Activated T-cell treated with anti-CD3 and anti-CD28 coated beads for 48 hours (primary cell): ENCODE results near the gene P4HA3.

Experiments
- DNase-seq: peaks from one replicate; pipeline ENCODE4 v3.0.0-alpha.2; 2020; ENCODE audit warnings: low read depth

The P4HA3 gene

DNA sequence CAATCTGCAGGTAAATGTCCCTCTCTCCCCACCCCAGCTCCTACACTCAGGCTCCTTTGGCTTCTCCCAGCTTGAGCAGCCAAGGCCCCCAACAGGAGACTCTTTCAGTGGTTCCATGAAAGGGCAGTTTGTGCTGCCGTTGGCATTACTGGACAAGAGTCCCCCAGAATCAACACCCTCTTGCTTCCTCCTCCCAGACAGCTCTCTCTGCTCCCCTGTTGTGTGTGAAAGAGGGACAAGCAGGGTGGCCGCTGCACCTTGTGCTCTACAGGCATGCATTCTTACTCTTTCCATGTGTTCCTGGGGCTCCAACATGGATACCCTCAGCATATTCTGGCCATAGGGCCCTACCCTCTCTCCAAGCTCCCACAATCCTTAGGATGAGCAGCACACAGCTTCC is 48.7 kb downstream of the P4HA3 start:
- no peak for DNase-seq

DNA sequence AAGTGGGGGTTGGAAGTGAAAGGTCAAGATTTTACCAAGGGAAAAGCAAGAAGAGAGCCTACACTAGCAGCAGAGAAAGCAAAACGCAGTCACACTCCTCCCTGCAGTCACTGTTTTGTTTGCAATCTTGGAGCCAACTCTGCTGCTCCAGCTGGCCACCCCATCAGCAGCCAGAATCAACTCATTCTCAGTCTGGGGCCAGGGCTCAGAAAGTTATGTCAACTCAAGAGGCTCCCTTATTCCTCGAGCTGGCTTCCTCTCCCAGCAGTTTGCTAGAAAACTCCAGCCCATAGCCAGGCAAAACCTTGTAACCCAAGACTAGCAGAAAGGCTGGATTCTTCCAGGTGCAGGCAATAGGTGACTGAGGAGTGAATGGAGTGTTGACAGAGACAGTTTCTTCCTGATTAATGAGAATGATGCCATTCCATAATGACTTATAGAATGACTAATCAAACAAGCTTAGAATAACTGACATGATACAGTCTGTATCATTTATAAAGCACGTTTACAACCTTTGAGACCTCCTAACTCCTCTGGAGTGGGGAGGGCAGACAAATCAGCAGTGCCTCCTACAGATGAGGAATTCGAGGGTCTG is 53.4 kb downstream of the P4HA3 start:
- no peak for DNase-seq

DNA sequence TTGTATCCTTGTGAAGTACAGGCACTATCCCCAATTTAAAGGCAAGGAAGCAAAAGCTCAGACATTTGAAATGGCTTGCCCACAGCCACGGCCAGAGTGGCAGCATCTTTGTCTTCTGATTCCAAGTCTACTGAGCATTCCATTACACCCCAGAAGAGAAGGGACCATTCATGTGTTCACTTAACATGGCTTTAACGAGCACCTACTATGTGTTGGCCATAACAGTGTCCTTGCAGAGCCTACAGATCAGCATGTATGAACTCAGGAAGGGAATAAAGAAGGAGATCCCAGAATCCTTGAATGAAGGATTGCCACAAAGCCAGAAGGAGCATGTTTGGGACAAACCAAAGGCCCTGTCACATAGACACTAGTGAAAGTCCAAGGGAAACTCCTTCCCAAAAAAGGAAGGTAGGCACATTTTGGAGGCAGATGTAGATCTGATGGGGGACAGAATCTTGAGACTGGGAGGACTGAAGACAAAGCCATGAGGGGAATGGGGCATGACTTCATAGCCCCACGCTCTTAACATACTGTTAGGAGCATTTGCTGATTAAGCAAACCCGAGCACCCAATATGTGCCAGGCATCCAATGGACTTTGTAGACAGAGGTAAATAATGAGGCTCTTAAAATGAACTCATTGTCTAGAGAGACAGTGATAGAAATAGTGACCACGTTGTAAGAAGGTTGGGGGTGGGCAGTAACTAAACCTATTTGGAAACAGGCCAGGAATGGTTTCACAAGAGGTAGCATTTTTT is 54.9 kb downstream of the P4HA3 start:
- no peak for DNase-seq

DNA sequence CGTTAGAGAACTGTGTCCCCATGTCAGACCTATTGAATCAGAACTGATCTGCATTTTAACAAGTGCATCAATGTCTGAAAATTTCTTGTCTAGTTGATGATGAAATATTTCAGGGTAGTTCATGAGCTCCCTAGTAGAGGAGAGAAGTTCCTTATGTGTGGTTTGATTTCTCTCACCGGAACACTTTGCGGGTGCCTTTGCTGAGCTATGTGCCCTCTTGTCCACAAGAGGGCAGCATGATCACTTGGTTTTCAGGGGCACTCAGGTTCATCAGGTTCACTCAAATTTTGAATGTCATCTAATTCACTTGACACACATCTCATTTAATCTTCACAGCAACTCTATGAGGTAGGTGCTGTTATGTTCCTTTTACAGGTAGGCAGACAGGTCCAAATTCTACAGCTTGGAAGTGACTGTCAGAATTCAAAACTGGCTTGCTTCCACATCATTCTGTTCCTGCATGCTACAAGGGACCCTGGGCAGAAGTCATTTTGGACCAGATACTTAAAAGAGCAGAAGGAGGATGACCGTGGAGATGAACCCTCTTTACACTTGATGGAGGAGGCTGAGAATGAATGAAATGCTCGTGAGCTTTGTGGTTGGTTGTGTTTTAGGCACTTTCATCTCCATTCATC is 55.6 kb downstream of the P4HA3 start:
- peak; percentile 25 for DNase-seq

DNA sequence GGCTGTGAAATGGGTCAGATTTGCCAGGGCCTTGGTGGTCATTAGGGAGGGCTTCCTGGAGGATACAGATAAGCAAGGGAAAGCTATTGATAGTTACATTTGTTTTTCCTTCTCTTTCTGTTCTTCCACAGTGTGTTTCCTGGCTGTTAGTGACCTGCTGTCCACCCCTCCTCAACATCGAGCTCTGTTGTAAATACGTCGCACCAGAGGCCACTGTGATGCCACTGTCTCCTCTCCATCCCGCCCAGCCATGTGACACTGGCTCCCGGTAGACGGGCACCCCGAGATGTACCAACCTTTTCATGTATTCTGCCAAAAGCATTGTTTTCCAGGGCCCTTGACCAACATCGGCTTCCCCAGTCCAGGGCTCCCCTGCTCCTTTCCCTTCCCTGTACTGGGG is 58.1 kb downstream of the P4HA3 start:
- DNase-seq: no peak

DNA sequence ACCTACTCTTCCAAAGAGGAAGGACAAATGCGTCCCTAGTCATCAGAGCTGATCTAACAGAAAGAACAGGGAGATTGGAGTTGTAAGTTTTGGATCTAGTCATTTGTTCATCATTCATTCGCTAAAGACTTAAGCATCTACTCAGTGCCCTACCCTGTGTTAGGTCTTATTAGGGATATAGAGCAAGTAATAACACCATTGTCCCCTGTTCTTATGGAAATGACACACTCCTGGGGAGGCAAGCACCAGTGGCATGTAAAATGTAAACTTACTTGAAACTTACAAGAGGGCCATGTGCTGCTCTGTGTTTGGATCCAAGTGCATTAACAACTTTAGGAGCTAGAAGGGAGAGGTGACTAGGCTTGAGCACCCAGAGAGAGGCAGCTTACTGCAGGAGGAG is 61.9 kb downstream of the P4HA3 start:
- no peak for DNase-seq

DNA sequence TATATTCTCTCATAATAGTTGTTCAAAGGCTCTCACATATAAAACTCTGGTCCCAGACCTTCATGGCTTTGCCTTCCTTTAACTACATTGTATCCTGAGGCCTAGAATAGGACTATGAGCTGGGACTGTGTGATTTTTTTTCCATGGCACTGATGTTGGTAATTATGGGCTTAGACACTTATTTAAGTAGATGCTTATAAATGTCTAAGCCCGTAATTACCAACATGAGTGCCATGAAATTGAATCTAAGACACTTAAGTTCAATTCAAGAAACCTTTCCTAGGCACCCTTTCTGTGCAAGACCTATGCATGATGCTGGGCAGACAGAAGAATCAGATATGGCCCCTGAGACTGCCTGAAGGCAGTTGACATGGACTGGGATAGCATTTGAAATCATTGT is 63.0 kb downstream of the P4HA3 start:
- DNase-seq: no peak

DNA sequence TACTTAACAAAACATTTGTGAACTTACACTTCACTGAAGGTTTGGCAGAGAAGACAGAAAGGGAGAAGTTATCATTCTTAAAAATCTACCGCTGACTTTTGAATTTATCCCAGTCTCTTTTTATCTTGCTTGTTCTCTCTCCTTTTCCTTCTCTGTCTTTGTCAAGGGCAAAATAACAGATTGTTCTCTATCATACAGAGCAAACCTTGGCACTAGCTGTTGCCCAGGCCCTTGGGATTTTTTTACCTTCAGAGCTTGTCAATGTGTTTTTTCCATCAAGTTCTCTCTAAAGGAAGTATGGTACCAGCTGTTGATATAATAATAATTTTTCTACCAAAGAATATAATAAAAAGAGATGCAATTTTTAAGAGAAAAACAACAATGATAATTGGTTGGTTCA is 73.2 kb downstream of the P4HA3 start:
- no peak for DNase-seq

DNA sequence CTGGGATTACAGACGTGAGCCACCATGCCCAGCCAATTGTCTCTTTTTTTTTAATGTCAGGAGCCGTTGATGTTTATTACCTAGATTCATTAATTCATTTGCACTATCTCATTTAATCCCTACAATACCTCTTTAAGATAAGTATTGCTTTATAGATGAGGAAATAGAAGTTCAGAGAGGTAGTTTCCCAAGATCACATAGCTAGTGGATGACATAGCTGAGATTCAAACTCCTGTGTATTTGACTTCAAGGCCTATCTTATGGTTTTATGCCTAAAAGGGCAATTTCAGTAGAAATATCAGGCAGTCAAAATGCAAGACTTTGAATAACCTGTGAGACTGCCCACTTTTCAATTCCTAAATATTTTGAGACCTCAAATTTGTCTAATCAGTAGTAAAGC is 73.9 kb downstream of the P4HA3 start:
- DNase-seq: no peak

DNA sequence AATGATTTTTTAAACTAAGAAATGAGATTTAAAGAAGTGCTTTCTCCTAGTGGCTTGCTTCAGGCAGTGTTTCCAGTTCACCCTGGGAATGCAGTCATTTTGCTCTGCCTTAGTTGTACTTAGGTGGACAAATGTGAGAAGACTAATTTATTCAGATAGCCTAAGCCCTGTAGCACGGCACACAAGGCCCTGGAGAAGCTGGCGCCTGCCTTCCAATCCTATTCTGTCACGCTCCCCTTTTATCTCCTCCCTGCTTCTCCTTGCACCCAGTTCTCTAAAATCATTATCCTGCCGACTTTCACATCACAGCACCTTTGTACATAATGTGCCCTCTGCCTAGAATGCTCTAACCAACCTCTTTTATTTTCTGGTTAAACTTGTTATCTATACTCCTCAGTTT is 76.3 kb downstream of the P4HA3 start:
- DNase-seq: no peak

DNA sequence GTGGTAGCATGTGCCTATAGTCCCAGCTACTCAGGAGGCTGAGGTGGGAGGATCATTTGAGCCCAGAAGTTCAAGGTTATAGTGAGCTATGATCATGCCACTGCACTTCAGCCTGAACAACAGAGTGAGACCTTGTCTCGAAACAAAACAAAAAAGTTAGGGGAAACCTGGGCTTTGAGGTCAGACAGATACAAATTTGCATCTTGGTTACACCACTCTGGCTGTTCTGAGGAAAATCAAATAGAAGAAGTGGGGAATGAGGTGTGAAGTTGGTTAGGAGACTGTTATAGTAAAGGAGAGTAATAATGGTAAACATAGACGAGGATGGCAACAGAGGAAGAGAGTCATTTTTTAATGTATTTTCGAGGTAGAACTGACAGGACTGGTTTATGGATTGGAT is 77.8 kb downstream of the P4HA3 start:
- no peak for DNase-seq

DNA sequence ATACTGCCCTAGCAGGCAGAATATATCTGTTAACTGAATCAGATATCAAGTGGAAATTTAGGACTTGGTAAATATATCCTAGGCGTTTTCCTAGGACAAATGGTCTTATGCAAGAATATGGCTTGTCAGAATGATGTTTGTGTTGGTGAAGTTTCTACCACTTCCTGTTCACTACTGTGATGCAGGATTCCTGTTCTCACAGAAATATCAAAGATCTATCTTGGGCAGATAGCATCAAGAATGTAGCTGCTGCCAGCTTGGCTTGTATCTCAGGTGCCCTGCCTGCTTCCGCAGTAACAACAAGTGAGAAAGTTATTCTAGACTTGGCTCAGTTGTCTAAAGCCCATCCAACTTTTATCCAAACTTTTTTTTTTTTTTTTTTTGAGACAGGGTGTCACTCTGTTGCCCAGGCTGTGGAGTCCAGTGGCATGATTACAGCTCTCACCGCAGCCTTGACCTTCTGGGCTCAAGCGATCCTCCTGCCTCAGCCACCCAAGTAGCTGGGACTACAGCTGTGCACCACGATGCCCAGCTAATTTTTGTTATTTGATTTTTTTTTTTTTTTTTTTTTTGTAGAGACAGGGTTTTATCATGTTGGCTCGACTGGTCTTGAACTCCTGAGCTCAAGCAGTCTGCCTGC is 79.0 kb downstream of the P4HA3 start:
- DNase-seq: no peak

DNA sequence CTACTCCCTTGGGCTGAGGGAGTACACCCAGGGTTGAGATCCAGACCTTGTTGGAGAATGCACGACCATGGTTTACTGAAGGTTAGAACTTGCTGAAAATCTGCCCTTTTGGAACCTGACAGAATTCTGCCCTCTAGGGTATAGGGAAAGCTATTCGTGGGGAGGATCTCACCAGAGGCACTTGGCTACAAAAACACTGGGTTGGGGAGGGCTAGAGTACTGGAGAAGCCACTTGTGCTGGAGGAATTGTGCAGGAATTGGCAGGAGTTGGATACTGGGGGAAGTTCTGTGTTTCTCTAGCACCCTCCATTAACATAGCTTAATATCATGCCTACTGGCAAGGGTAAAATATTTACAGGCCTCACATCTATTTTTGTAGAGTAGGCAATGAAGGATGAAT is 84.5 kb downstream of the P4HA3 start:
- DNase-seq: no peak

DNA sequence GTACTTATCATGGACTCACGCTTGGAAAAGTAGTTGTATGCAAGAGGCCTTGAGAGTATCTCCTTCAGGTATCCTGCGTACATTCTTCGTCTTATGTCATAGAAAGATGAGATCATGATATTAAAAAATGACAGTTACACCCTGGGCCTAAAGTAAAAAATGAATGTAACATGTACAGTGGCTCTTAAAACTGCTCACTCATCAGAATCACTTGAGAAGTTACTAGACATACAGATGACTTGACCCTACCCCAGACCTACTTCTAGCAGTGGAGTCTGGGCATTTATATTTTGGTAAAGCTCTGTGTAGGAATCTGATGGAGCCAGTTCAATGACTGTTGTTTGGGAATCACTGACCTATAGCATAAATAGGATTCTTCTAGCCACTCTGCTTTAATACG is 85.9 kb downstream of the P4HA3 start:
- no peak for DNase-seq

DNA sequence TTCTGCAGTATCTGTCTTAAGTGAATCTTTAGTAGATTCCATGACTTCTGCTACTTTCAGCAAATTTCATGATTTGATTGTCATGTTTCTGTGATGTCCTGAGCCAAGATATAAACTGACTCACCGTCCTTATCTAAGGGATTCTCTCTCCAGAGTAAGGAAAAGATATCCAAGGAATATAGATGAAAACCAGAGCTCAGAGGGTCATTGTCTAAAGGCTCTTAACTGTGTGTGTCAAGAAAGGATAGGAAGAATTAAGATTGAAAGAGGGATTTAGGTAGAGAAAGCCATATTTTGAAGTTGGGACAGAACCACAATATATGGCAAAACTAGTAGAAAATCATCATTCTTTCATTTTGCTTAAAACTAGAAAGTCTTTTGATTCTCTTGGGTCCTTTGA is 89.6 kb downstream of the P4HA3 start:
- no peak for DNase-seq

DNA sequence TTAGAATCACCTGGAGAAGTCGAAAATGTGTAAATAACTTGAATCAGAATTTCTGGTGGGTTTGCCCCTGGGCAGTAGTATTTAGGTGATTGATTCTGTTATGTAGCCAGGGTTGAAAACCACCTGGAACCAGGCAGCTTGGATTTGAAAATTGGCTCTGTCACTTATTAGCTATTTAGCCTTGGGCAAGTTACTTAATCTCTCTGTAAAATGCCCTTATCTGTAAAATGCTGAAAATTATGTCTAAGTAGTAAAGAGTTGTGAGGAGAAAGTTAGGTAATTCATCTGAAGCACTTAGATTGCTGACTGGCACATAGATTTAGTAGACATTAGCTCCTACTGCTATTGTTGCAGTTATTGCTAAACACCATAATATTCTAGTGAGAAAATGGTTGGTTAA is 91.1 kb downstream of the P4HA3 start:
- DNase-seq: no peak
